Measurements from ENCODE around the gene C2orf69.

Gene C2orf69

DNA sequence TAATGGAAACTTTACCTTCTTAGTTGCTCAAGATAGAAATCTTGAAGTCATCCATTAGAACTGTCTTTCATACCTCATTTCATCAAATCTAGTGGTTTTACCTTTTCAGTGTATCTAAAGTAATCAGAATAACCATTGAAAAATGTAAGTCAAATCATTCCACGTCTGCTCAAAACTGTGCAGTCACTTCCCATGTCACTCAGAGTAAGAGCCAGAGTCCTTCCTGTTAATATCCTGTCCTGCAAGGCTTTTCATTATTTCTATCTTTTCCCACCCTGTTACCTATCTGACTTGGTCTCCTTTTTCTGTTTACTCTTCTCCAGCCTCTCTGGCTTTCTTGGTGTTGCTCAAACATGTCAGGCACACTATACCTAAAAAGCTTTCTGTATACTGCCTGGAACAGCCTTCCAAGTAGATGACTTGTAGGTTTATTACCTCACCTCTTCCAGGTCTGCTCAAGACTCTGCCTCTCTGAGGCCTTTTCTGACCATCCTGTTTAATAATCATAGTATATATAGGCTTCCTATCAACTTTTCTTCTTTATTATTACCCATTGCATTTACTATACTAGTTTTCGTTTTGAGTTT lies 3.4 kb downstream of the C2orf69 start:
- DNase-seq (ENCODE audit: low spot score): no peak

GRCh38 chr2:199916980-199917379 lies 5.9 kb downstream of the C2orf69 start:
- no peak for DNase-seq (ENCODE audit: low spot score)

- no peak for DNase-seq (ENCODE audit: low spot score)
Measured at GRCh38 chr2:199922856-199923255, 11.8 kb downstream of the C2orf69 start.

- DNase-seq (ENCODE audit: low spot score): no peak
Measured at GRCh38 chr2:199923924-199924323, 12.8 kb downstream of the C2orf69 start.

DNA sequence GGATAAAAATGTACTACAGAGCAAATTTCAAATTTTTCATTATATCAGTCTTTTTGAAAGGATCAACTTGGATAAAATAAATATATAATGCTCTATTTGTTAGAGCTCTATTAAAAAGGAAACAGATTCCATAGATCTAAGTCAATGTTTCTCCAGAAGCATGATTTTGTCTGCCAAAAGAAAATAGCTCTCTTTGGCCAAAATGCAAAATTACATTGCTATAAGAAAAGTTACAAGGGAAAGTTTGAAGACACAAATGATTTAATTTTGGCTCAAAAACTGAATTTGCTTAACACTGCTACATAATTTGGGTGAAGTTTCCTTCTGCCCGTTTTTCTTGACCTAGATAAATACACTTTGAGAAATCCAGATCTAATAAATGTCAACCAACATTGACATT lies 15.7 kb downstream of the C2orf69 start:
- DNase-seq (ENCODE audit: low spot score): no peak

DNA sequence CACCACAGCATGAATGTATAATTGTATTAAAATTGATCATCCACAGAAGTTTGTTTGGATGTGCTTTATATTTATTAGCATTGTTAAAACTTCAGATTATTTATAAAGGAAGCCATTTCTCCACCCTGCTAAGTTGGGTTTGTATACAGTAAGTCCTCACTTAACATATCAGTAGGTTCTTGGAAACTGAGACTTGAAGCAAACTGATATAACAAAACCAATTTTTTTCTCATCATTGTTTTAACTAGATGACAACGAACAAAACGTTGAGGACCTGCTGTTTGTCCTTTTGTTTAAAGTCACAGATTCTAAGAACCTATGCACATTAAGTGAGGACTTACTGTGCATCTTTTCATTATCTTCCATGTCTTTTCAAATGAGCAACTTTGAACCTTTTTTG lies 17.1 kb downstream of the C2orf69 start:
- DNase-seq (ENCODE audit: low spot score): no peak

- DNase-seq (ENCODE audit: low spot score): no peak
Measured at GRCh38 chr2:199928626-199929025, 17.5 kb downstream of the C2orf69 start.

DNA sequence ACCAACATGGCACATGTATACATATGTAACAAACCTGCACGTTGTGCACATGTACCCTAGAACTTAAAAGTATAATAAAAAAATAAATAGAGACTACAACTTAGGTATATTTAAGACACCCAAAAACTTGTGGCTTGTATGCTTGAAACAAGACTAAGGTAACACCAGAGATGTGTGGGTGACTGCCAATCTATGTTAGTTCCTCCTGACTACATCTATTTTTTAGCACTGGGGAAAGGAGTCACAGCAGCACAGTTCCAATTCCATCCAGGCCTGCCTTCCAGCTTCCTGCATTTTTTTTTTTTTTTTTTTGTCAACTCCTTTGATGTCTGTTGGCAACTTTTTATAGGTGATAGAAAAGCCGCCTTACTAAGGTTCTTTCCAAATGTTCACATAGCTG lies 18.2 kb downstream of the C2orf69 start:
- DNase-seq (ENCODE audit: low spot score): no peak

DNA sequence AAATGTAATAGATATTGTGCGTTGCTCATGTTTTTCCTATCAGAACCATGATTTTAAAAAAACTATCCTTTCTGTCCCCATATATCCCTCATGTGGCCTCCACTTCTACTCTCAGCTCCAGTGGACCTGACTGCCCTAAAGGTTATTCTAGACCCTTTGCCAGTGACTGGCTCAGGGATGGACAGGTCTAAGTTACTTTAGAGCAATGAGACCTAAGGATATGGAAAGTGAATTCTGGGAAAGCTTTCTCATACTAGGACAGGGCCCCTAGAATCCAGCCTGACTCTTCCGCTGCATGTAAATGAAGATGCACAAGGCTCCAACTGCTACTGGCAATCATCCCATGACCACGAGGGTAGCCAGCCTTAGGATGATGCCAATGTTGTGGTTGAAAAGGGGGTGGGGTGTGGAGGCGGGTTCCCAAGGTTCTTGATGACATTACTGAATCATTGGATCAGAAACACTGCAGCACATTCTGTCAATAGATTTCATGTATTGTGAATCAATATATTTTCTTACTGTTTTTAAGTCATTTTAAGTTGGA lies 21.3 kb downstream of the C2orf69 start:
- DNase-seq (ENCODE audit: low spot score): no peak

GRCh38 chr2:199933466-199933865 lies 22.4 kb downstream of the C2orf69 start:
- no peak for DNase-seq (ENCODE audit: low spot score)

- no peak for DNase-seq (ENCODE audit: low spot score)
Measured at GRCh38 chr2:199936554-199936953, 25.5 kb downstream of the C2orf69 start.

DNA sequence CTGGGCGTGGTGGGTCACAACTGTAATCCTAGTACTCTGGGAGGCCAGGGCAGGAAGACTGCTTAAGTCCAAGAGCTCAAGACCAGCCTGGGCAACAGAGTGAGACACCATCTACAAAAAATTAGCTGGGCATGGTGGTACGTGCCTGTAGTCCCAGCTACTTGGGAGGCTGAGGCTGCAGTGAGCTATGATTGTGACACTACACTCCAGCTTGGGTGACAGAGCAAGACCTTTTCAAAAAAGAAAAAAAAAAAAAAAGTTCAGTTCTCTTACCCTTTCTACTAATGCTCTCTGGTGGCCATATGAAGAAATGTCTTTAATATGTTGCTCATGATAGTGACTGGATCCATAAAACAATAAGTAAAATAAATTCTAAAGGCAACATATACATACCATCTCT lies 29.3 kb downstream of the C2orf69 start:
- DNase-seq (ENCODE audit: low spot score): peak; percentile 14

- DNase-seq (ENCODE audit: low spot score): no peak
Measured at GRCh38 chr2:199943373-199943772, 32.3 kb downstream of the C2orf69 start.

- DNase-seq (ENCODE audit: low spot score): no peak
Measured at GRCh38 chr2:199946196-199946595, 35.1 kb downstream of the C2orf69 start.

GRCh38 chr2:199946836-199947235 lies 35.7 kb downstream of the C2orf69 start:
- DNase-seq (ENCODE audit: low spot score): peak; percentile 20

- no peak for DNase-seq (ENCODE audit: low spot score)
Measured at GRCh38 chr2:199950396-199950795, 39.3 kb downstream of the C2orf69 start.

DNA sequence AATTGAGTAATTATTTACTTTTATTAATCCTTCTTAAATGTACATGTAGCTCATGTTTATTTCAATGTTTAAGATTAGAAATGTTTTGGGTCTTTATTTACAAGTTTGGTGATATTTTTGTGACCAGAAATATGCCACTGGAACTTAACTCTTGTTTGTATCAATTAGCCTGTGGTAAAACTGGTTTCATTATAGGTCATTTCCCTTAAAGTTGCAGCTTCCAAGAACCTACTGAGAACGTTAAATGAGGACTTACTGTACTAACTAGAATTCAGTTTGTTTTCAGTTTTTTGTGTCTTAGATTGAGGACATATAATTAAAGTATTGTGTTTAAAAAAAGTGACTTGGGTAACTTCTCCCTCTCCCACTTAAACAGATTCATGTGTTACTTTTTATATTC lies 39.9 kb downstream of the C2orf69 start:
- DNase-seq (ENCODE audit: low spot score): no peak

GRCh38 chr2:199955007-199955338 lies 43.9 kb downstream of the C2orf69 start:
- DNase-seq (ENCODE audit: low spot score): no peak

DNA sequence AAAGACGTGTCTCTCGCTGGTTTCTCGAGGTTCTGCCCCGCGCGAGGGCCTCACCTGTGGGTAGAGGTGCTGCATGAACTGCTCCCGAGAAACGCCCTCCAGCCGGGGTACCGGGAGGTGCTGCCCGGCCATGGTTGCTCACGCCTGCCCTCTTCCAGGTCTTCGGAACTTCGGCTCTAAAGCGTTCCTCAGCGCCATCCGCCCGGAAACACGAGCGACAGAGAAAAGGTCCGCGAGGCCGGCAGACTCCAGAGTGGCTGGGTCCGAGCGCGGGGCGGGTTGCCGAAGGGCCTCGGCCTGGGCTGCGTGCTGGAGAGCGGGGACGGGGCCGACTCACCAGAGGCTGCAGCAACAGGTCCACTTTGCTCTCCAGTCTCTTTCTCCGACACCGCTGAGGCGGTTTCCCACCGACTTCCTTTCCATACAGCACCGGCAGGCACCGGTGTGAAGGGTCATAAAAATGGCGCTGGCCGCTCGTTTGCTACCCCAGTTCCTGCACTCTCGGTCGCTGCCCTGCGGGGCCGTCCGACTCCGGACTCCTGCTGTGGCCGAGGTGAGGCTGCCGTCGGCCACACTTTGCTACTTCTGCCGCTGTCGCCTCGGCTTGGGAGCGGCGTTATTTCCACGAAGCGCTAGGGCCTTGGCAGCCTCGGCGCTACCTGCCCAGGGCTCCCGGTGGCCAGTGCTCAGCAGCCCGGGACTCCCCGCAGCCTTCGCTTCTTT lies 44.4 kb downstream of the C2orf69 start, which contains the start of the genes MAIP1 and TYW5:
Gene MAIP1 (plus strand): TSS at position 244 of the 723 bp plus-strand sequence. CDS start 217 bp downstream, at position 461.
Gene TYW5 (minus strand): TSS at position 153 of the 723 bp plus-strand sequence. CDS start 21 bp downstream, at position 132.
- DNase-seq (ENCODE audit: low spot score): peak; percentile 95

- no peak for DNase-seq (ENCODE audit: low spot score)
Measured at GRCh38 chr2:199956062-199956380, 44.9 kb downstream of the C2orf69 start.

DNA sequence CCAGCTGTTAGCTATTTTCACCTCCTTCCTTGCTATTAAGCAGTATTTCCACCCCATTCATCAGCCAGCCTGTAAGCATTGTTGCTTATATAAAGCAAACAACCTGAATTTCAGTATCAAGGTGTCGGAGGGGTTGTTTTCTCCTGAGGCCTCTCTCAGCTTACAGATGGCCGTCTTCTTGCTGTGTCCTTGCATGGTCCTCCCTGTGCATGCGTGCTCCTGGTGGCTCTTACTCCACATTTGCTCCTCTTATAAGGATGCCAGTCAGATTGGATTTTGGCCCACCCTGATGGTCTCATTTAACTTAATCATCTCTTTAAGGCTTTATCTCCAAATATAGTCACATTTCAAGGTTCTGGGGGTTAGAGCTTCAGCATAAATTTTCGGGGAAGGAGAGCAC lies 46.9 kb downstream of the C2orf69 start:
- DNase-seq (ENCODE audit: low spot score): no peak

DNA sequence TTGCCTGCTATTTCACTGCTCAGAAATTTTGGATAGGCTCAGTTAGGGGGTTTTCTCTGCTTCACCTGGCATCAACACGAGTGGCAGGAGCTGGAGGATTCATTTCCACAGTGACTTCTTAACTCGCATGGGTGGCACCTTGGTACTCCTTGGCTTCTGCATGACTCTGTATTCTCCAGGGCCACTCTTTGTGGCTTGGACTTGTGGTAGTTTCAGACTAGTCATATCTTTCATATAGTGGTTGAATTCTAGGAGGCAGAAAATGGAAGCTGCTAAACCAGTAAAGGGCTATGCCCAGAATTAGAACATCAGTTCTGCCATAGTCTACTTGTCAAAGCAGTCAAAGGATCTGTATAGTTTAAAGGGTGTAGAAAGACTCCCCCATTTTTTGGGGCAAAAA lies 51.1 kb downstream of the C2orf69 start:
- DNase-seq (ENCODE audit: low spot score): no peak

- DNase-seq (ENCODE audit: low spot score): no peak
Measured at GRCh38 chr2:199966405-199966804, 55.3 kb downstream of the C2orf69 start.

GRCh38 chr2:199966976-199967375 lies 55.9 kb downstream of the C2orf69 start:
- DNase-seq (ENCODE audit: low spot score): no peak
